ENCODE data around the gene LRRC19.

DNA sequence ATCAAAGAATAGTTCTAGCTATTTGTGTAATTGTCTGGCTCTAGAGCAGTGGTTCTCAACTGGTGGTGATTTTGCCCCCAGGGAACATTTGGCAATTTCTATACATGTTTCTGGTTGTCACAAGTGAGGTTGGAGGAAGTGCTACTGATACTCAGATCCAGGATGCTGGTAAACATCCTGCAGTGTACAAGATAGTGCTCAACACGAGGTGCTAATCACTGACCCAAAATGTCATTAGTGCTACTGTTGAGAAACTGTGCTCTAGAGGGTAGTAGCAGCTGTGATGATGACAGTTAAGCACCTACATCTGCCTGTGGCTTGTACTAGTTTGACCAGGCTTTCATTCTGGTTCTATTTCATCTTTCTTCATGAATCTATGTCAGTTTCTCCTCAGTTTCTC, 22.1 kb downstream of the LRRC19 start:
- TF ChIP-seq EZH2 (IDR thresholded peaks at IDR 0.05) (no peak), FOXP2 (optimal IDR thresholded peaks at IDR 0.05; ENCODE audit: control extremely low read depth, extremely low read length, insufficient read depth) (no peak)
